ENCODE results near the gene MAFG. TPM values are rescaled to one million over a fixed set of nuclear protein-coding genes. Genes with fewer than 3 reads are reported as not detected.
A peak's percentile ranks its signal among the peaks of the same experiment; 100 is the strongest.

The MAFG gene
- total and polyA plus RNA-seq, 2 of the 13 experiments (the other 11 are each of a cell fraction or from before 2014, with no cell fraction given), result 14.5 to 20.0 TPM

- TF ChIP-seq, protein P1, sequence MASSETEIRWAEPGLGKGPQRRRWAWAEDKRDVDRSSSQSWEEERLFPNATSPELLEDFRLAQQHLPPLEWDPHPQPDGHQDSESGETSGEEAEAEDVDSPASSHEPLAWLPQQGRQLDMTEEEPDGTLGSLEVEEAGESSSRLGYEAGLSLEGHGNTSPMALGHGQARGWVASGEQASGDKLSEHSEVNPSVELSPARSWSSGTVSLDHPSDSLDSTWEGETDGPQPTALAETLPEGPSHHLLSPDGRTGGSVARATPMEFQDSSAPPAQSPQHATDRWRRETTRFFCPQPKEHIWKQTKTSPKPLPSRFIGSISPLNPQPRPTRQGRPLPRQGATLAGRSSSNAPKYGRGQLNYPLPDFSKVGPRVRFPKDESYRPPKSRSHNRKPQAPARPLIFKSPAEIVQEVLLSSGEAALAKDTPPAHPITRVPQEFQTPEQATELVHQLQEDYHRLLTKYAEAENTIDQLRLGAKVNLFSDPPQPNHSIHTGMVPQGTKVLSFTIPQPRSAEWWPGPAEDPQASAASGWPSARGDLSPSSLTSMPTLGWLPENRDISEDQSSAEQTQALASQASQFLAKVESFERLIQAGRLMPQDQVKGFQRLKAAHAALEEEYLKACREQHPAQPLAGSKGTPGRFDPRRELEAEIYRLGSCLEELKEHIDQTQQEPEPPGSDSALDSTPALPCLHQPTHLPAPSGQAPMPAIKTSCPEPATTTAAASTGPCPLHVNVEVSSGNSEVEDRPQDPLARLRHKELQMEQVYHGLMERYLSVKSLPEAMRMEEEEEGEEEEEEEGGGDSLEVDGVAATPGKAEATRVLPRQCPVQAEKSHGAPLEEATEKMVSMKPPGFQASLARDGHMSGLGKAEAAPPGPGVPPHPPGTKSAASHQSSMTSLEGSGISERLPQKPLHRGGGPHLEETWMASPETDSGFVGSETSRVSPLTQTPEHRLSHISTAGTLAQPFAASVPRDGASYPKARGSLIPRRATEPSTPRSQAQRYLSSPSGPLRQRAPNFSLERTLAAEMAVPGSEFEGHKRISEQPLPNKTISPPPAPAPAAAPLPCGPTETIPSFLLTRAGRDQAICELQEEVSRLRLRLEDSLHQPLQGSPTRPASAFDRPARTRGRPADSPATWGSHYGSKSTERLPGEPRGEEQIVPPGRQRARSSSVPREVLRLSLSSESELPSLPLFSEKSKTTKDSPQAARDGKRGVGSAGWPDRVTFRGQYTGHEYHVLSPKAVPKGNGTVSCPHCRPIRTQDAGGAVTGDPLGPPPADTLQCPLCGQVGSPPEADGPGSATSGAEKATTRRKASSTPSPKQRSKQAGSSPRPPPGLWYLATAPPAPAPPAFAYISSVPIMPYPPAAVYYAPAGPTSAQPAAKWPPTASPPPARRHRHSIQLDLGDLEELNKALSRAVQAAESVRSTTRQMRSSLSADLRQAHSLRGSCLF (CRISPR knock-in tag; IDR thresholded peaks at IDR 0.05; ENCODE audit: borderline replicate concordance), result no peak
- TF ChIP-seq PHF8 (CRISPR knock-in tag; IDR thresholded peaks at IDR 0.05), result peak; percentile 36; the same call in 1 of the 2 replicates
- TF ChIP-seq ZNF451 (CRISPR knock-in tag; IDR thresholded peaks at IDR 0.05), result no peak
- TF ChIP-seq MXD4 (CRISPR knock-in tag; IDR thresholded peaks at IDR 0.05), result no peak
- no peak for TF ChIP-seq HNF1A (IDR thresholded peaks at IDR 0.05; ENCODE audit: low read depth)
- TF ChIP-seq HNF1A (CRISPR knock-in tag; IDR thresholded peaks at IDR 0.05; ENCODE audit: borderline replicate concordance), result no peak
- TF ChIP-seq ZNF256 (CRISPR knock-in tag; conservative IDR thresholded peaks at IDR 0.05), result no peak
- peak; percentile 33; the same call in 1 of the 2 replicates for TF ChIP-seq HIVEP1 (CRISPR knock-in tag; IDR thresholded peaks at IDR 0.05)
- TF ChIP-seq ZNF274 (CRISPR knock-in tag; IDR thresholded peaks at IDR 0.05), result no peak; the same call in 1 of the 2 replicates
- no peak for TF ChIP-seq IRF1 (CRISPR knock-in tag; IDR thresholded peaks at IDR 0.05; ENCODE audit: low read depth)
- no peak for TF ChIP-seq ZMYM4 (CRISPR knock-in tag; IDR thresholded peaks at IDR 0.05)
- no peak for TF ChIP-seq ZNF839 (CRISPR knock-in tag; IDR thresholded peaks at IDR 0.05; ENCODE audit: borderline replicate concordance)
- 0 out of 2 replicates have a peak, but pooled peaks have one; percentile 17 for TF ChIP-seq E2F1 (CRISPR knock-in tag; IDR thresholded peaks at IDR 0.05)
- TF ChIP-seq ZFP36L1 (CRISPR knock-in tag; IDR thresholded peaks at IDR 0.05), result no peak
- no peak for TF ChIP-seq ZNF343 (CRISPR knock-in tag; IDR thresholded peaks at IDR 0.05)
- TF ChIP-seq ZNF383 (CRISPR knock-in tag; IDR thresholded peaks at IDR 0.05; ENCODE audit: borderline replicate concordance), result no peak
Measured at GRCh38 chr17:81901167-81902022, 26.1 kb downstream of the MAFG start (continued).

Measured in HepG2 (cell line).